Measurements from ENCODE around the gene CALML3.

The CALML3 gene

GRCh38 chr10:5570007-5570655, 45.4 kb downstream of the CALML3 start:
- Histone ChIP-seq H3K36me3 (replicated peaks) (no peaks in the 10 kb centered on the region), H3K4me3 (no peak overlapping the region), H3K27me3 (ENCODE audit: low read depth) (peaks cover 3% of the 10 kb centered on the region; the same call in 1 of the 2 replicates), H3K4me1 (no peaks in the 10 kb centered on the region), H3K9me3 (no peaks in the 10 kb centered on the region)
- in situ Hi-C loops (cut with MboI; ENCODE audit: low sequenced_read_pairs): no loop called here
- no peak for DNase-seq (ENCODE audit: low spot score in 2 of 2)

- no peaks in the 10 kb centered on the region for H3K4me1 ChIP-seq
- peaks cover 3% of the 10 kb centered on the region; the same call in 1 of the 2 replicates for H3K27me3 ChIP-seq (ENCODE audit: low read depth)
- DNase-seq (ENCODE audit: low spot score in 2 of 2): no peak
- H3K36me3 ChIP-seq (replicated peaks): no peaks in the 10 kb centered on the region
- no peak overlapping the region for H3K4me3 ChIP-seq
- in situ Hi-C loops (cut with MboI; ENCODE audit: low sequenced_read_pairs): no loop called here
- H3K9me3 ChIP-seq: no peaks in the 10 kb centered on the region
Measured at GRCh38 chr10:5570979-5571810, 46.4 kb downstream of the CALML3 start.

GRCh38 chr10:5571826-5572225, 47.1 kb downstream of the CALML3 start:
- no peak overlapping the region for H3K4me3 ChIP-seq
- no peaks in the 10 kb centered on the region for H3K9me3 ChIP-seq
- peaks cover 3% of the 10 kb centered on the region; the same call in 1 of the 2 replicates for H3K27me3 ChIP-seq (ENCODE audit: low read depth)
- no peak for DNase-seq (ENCODE audit: low spot score in 2 of 2)
- no peaks in the 10 kb centered on the region for H3K4me1 ChIP-seq
- H3K36me3 ChIP-seq (replicated peaks): no peaks in the 10 kb centered on the region
- in situ Hi-C loops (cut with MboI; ENCODE audit: low sequenced_read_pairs): no loop called here

- H3K4me3 ChIP-seq: no peak overlapping the region
- H3K4me1 ChIP-seq: no peaks in the 10 kb centered on the region
- no peaks in the 10 kb centered on the region for H3K9me3 ChIP-seq
- H3K27me3 ChIP-seq (ENCODE audit: low read depth): peaks cover under 1% of the 10 kb centered on the region; the same call in 1 of the 2 replicates
- no peak for DNase-seq (ENCODE audit: low spot score in 2 of 2)
- in situ Hi-C loops (cut with MboI; ENCODE audit: low sequenced_read_pairs): no loop called here
- no peaks in the 10 kb centered on the region for H3K36me3 ChIP-seq (replicated peaks)
Measured at GRCh38 chr10:5573319-5573950, 48.7 kb downstream of the CALML3 start.

- no peaks in the 10 kb centered on the region for H3K4me1 ChIP-seq
- no peaks in the 10 kb centered on the region for H3K36me3 ChIP-seq (replicated peaks)
- no peak overlapping the region for H3K4me3 ChIP-seq
- DNase-seq (ENCODE audit: low spot score in 2 of 2): no peak
- no peaks in the 10 kb centered on the region for H3K27me3 ChIP-seq (ENCODE audit: low read depth)
- H3K9me3 ChIP-seq: no peaks in the 10 kb centered on the region
- in situ Hi-C loops (cut with MboI; ENCODE audit: low sequenced_read_pairs): no loop called here
Measured at GRCh38 chr10:5573968-5574641, 49.3 kb downstream of the CALML3 start.

- Histone ChIP-seq H3K4me1 (no peaks in the 10 kb centered on the region), H3K4me3 (no peak overlapping the region), H3K27me3 (ENCODE audit: low read depth) (no peaks in the 10 kb centered on the region), H3K9me3 (no peaks in the 10 kb centered on the region), H3K36me3 (replicated peaks) (no peaks in the 10 kb centered on the region)
- no peak for DNase-seq (ENCODE audit: low spot score in 2 of 2)
- in situ Hi-C loops (cut with MboI; ENCODE audit: low sequenced_read_pairs): no loop called here
Measured at GRCh38 chr10:5574642-5575131, 49.9 kb downstream of the CALML3 start.

GRCh38 chr10:5575144-5575481, 50.4 kb downstream of the CALML3 start:
- DNase-seq (ENCODE audit: low spot score in 2 of 2): no peak
- in situ Hi-C loops (cut with MboI; ENCODE audit: low sequenced_read_pairs): no loop called here
- H3K4me3 ChIP-seq: no peak overlapping the region
- no peaks in the 10 kb centered on the region for H3K4me1 ChIP-seq
- no peaks in the 10 kb centered on the region for H3K27me3 ChIP-seq (ENCODE audit: low read depth)
- no peaks in the 10 kb centered on the region for H3K9me3 ChIP-seq
- no peaks in the 10 kb centered on the region for H3K36me3 ChIP-seq (replicated peaks)

GRCh38 chr10:5575482-5576153, 50.9 kb downstream of the CALML3 start:
- no peak for DNase-seq (ENCODE audit: low spot score in 2 of 2)

GRCh38 chr10:5576154-5576748, 51.5 kb downstream of the CALML3 start:
- no peak for DNase-seq (ENCODE audit: low spot score in 2 of 2)
- no peaks in the 10 kb centered on the region for H3K4me1 ChIP-seq
- in situ Hi-C loops (cut with MboI; ENCODE audit: low sequenced_read_pairs): no loop called here
- H3K36me3 ChIP-seq (replicated peaks): no peaks in the 10 kb centered on the region
- no peak overlapping the region for H3K4me3 ChIP-seq
- H3K9me3 ChIP-seq: no peaks in the 10 kb centered on the region
- no peaks in the 10 kb centered on the region for H3K27me3 ChIP-seq (ENCODE audit: low read depth)

More at GRCh38 chr10:5575482-5576153, 50.9 kb downstream of the CALML3 start:
- no peaks in the 10 kb centered on the region for H3K9me3 ChIP-seq
- no peaks in the 10 kb centered on the region for H3K4me1 ChIP-seq
- in situ Hi-C loops (cut with MboI; ENCODE audit: low sequenced_read_pairs): no loop called here
- H3K36me3 ChIP-seq (replicated peaks): no peaks in the 10 kb centered on the region
- no peaks in the 10 kb centered on the region for H3K27me3 ChIP-seq (ENCODE audit: low read depth)
- H3K4me3 ChIP-seq: no peak overlapping the region
